H1 (cell line): Measurements from ENCODE around the gene TLNRD1. TPM values are rescaled to one million over a fixed set of nuclear protein-coding genes. Genes with fewer than 3 reads are reported as not detected.

Experiments used
- CTCF ChIA-PET: fragments of 300-600 bp; sonication (Branson Sonifier 250); formaldehyde crosslinking; loops from one replicate; lab custom pipeline; 2021; ENCODE audit not compliant: partially characterized antibody; lab: Charles Lee
- POLR2A ChIA-PET: fragments of 300-600 bp; sonication (Branson Sonifier 250); formaldehyde crosslinking; loops from one replicate; lab custom pipeline; 2021; ENCODE audit warnings: inconsistent platforms; ENCODE audit not compliant: partially characterized antibody; lab: Charles Lee
- DNase-seq, 2 experiments: peaks; one replicate each; pipeline versions ENCODE4 v3.0.0 to v3.0.0-alpha.2; 2010 to 2022; ENCODE audit warnings: low spot score in 2 of 2, low read depth in 1 of 2, mixed read lengths in 1 of 2
- FAIRE-seq: peaks from 2 replicates; lab custom pipeline; 2011; peaks lifted over from hg19 to GRCh38; lab: Jason Lieb, UNC
- H2AFZ ChIP-seq: 2 replicates; pipeline ENCODE4 v1.8.1; 2012; ENCODE audit warnings: low read length, inconsistent platforms
- H2AK5ac ChIP-seq: 2 replicates; pipeline ENCODE4 v1.6.1; 2013; ENCODE audit warnings: low read depth, low read length
- H2BK120ac ChIP-seq: replicated peaks from 2 replicates; pipeline ENCODE3; 2013; ENCODE audit warnings: low read depth, low read length, inconsistent platforms
- H2BK12ac ChIP-seq: 2 replicates; pipeline ENCODE4 v1.6.1; 2013; ENCODE audit warnings: low read depth, low read length
- H2BK15ac ChIP-seq: 2 replicates; pipeline ENCODE4 v1.6.1; 2013; ENCODE audit warnings: low read length
- H2BK20ac ChIP-seq: 2 replicates; pipeline ENCODE4 v1.6.1; 2013; ENCODE audit warnings: low read length
- H2BK5ac ChIP-seq: 2 replicates; pipeline ENCODE4 v1.6.1; 2013; ENCODE audit warnings: low read depth, low read length
- H3K14ac ChIP-seq: 2 replicates; pipeline ENCODE4 v1.6.1; 2013; ENCODE audit warnings: inconsistent platforms; ENCODE audit not compliant: insufficient read length
- H3K18ac ChIP-seq: 2 replicates; pipeline ENCODE4 v1.6.1; 2013; ENCODE audit warnings: low read length; ENCODE audit errors: extremely low read depth
- H3K23ac ChIP-seq: 2 replicates; pipeline ENCODE4 v1.6.1; 2013; ENCODE audit warnings: inconsistent platforms; ENCODE audit not compliant: insufficient read length
- H3K23me2 ChIP-seq: 2 replicates; pipeline ENCODE4 v1.6.1; 2013; ENCODE audit warnings: low read depth, low read length
- H3K27ac ChIP-seq: 2 replicates; pipeline ENCODE4 v1.6.1; 2011; ENCODE audit warnings: low read depth, low read length, inconsistent platforms
- H3K27me3 ChIP-seq, 4 experiments: replicated peaks in 1 of 4; 1 replicate in 1 of 4; 2 replicates in 3 of 4; pipeline versions ENCODE4 v1.6.1 to v1.8.1; 2011 to 2013; ENCODE audit warnings: low read length in 3 of 4, mild to moderate bottlenecking in 3 of 4, inconsistent platforms in 2 of 4, mixed read lengths in 2 of 4, moderate library complexity in 1 of 4; ENCODE audit not compliant: control insufficient read depth in 3 of 4, insufficient read depth in 3 of 4; ENCODE audit errors: extremely low read depth in 1 of 4
- H3K36me3 ChIP-seq, 4 experiments: 2 replicates each; pipeline versions ENCODE4 v1.6.1 to v1.8.1; 2011 to 2013; ENCODE audit warnings: mild to moderate bottlenecking in 4 of 4, low read length in 3 of 4, moderate library complexity in 2 of 4, control low read depth in 1 of 4, inconsistent platforms in 1 of 4; ENCODE audit not compliant: insufficient read depth in 4 of 4, control insufficient read depth in 2 of 4
- H3K4ac ChIP-seq: replicated peaks from 2 replicates; pipeline ENCODE3; 2013; ENCODE audit warnings: low read length, low read depth, mixed read lengths, inconsistent platforms; ENCODE audit not compliant: insufficient read length
- H3K4me1 ChIP-seq, 4 experiments: replicated peaks in 1 of 4; 1 replicate in 1 of 4; 2 replicates in 3 of 4; pipeline versions ENCODE4 v1.6.1 to v1.8.1; 2011 to 2013; ENCODE audit warnings: low read length in 3 of 4, inconsistent platforms in 2 of 4, mixed read lengths in 1 of 4; ENCODE audit not compliant: insufficient read depth in 4 of 4, control insufficient read depth in 3 of 4
- H3K4me2 ChIP-seq, 2 experiments: 2 replicates each; pipeline versions ENCODE4 v1.6.1 to v1.8.1; 2011 to 2013; ENCODE audit warnings: low read depth in 2 of 2, low read length in 2 of 2, control low read depth in 1 of 2, inconsistent platforms in 1 of 2, mild to moderate bottlenecking in 1 of 2; ENCODE audit not compliant: insufficient read depth in 1 of 2
- H3K4me3 ChIP-seq, 4 experiments: fragments of 200-600, 300-600 bp in 1 of 4; sonication (generic), shearing (Covaris generic), sonication (Bioruptor Twin) in 1 of 4; 2 replicates each; pipeline versions ENCODE4 v1.5.1 to v1.8.1; 2011 to 2016; ENCODE audit warnings: low read length in 4 of 4, low read depth in 3 of 4, control low read depth in 2 of 4, inconsistent platforms in 2 of 4, mild to moderate bottlenecking in 2 of 4, mixed read lengths in 1 of 4, moderate library complexity in 1 of 4; ENCODE audit not compliant: insufficient read depth in 2 of 4; ENCODE audit errors: extremely low read depth in 1 of 4
- H3K56ac ChIP-seq: replicated peaks from 2 replicates; pipeline ENCODE3; 2013; ENCODE audit warnings: low read depth, mild to moderate bottlenecking, mixed read lengths, low read length, inconsistent platforms; ENCODE audit not compliant: insufficient read length
- H3K79me1 ChIP-seq: 2 replicates; pipeline ENCODE4 v1.6.1; 2013; ENCODE audit warnings: low read depth, low read length, control low read depth
- H3K79me2 ChIP-seq, 2 experiments: 2 replicates each; pipeline versions ENCODE4 v1.6.1 to v1.8.1; 2012 to 2013; ENCODE audit warnings: low read length in 2 of 2, mild to moderate bottlenecking in 2 of 2, inconsistent platforms in 1 of 2; ENCODE audit not compliant: insufficient read depth in 2 of 2, control insufficient read depth in 1 of 2
- H3K9ac ChIP-seq, 4 experiments: replicated peaks in 1 of 4; 1 replicate in 1 of 4; 2 replicates in 3 of 4; pipeline versions ENCODE4 v1.6.1 to v1.8.1; 2011 to 2013; ENCODE audit warnings: low read depth in 3 of 4, low read length in 3 of 4, control low read depth in 2 of 4, mild to moderate bottlenecking in 2 of 4, moderate library complexity in 2 of 4, inconsistent platforms in 1 of 4; ENCODE audit errors: extremely low read depth in 1 of 4
- H3K9me3 ChIP-seq, 2 experiments: 2 replicates each; pipeline versions ENCODE4 v1.6.1 to v1.8.1; 2012 to 2013; ENCODE audit warnings: mild to moderate bottlenecking in 2 of 2, moderate library complexity in 2 of 2, control low read depth in 1 of 2, inconsistent platforms in 1 of 2, low read depth in 1 of 2, low read length in 1 of 2, mixed read lengths in 1 of 2; ENCODE audit not compliant: insufficient read depth in 2 of 2
- H4K20me1 ChIP-seq, 2 experiments: replicated peaks in 1 of 2; 2 replicates each; pipeline versions ENCODE3 to v1.8.1; 2011 to 2013; ENCODE audit warnings: inconsistent platforms in 2 of 2, low read length in 2 of 2, mild to moderate bottlenecking in 1 of 2; ENCODE audit not compliant: insufficient read depth in 2 of 2, control insufficient read depth in 1 of 2
- H4K5ac ChIP-seq: 2 replicates; pipeline ENCODE4 v1.6.1; 2013; ENCODE audit warnings: low read length, low read depth, mixed read lengths, inconsistent platforms; ENCODE audit not compliant: insufficient read length
- H4K8ac ChIP-seq: 2 replicates; pipeline ENCODE4 v1.8.0; 2013; ENCODE audit warnings: mild to moderate bottlenecking, moderate library complexity, low read length, inconsistent platforms; ENCODE audit not compliant: insufficient read depth; ENCODE audit errors: extremely low read depth
- H4K91ac ChIP-seq: replicated peaks from 2 replicates; pipeline ENCODE3; 2013; ENCODE audit warnings: low read length, mixed read lengths, inconsistent platforms; ENCODE audit not compliant: insufficient read length
- WGBS, 2 experiments: shearing (Covaris generic) in 1 of 2; methylation state at CpG; one replicate each; pipeline versions ENCODE4 v1.1.6 to v1.1.7; 2013 to 2015; ENCODE audit warnings: low lambda C conversion rate in 2 of 2, mixed read lengths in 2 of 2, inconsistent platforms in 1 of 2, low coverage in 1 of 2, missing lambda C conversion rate in 1 of 2; ENCODE audit not compliant: insufficient replicate concordance in 2 of 2, insufficient coverage in 1 of 2, insufficient read length in 1 of 2; ENCODE audit errors: extremely low coverage in 1 of 2, missing lambda C conversion rate in 1 of 2; 5-methylcytosine and 5-hydroxymethylcytosine counted together
- polyA plus RNA-seq, 7 experiments: library from polyadenylated mRNA; depleted of rRNA in 3 of 7; stranded (reverse) in 5 of 7; unstranded in 2 of 7; fragments of >200 nt in 5 of 7; fragments of 200-250 nt in 2 of 7; gene quantifications; 1 replicate in 5 of 7; 2 replicates in 1 of 7; 4 replicates in 1 of 7; pipeline versions ENCODE4 v1.2.1 to v1.2.3, GENCODE V29; 2011 to 2013; ENCODE audit warnings: missing spikeins in 2 of 7, mixed read lengths in 2 of 7
- total RNA-seq: library from RNA; stranded (reverse); fragmentation: NEBNext Ultra II Directional; extraction: Animal tissue kit (Norgen Biotek cat#: 25700); gene quantifications from 2 replicates; pipeline ENCODE4 v1.2.1, GENCODE V29; 2021

The TLNRD1 gene
- total and polyA plus RNA-seq, 2 of the 8 experiments (the other 6 are each of a cell fraction or from before 2014, with no cell fraction given), result 12.2 to 20.5 TPM

DNA sequence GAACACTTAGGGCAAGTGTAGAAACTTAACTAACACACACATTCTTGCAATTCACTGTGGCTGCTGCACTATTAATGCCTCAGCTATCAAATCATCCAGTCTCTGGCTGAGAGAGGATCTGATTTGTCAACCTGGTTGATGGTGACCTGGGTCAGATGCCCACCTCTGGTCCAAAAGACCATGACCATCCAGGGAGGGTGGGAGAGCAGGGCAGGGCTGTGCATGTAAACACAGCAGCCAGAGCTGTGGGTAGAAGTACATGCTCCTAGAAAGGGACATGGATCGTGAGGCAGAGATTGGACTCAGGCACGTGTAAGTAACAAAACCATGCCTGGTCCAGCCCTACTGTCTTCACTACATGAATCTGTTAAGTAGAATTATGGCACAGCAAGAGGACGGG is 28.4 kb upstream of the TLNRD1 start:
- H2BK15ac ChIP-seq, result 0 out of 2 replicates have a peak overlapping the region, but pooled peaks have one; percentile 18
- H3K79me2 ChIP-seq, result peaks cover 0 to 28% of the 10 kb centered on the region in 2 experiments; a peak in 2 of 4 replicates
- POLR2A ChIA-PET, result interaction anchor here (1.4 kb wide), 1 partner anchor 15 kb away, joined by 4 read pairs; no protein-coding TSS in a partner anchor
- no peaks in the 10 kb centered on the region for H3K27me3 ChIP-seq
- H2AFZ ChIP-seq, result no peak overlapping the region
- CTCF ChIA-PET, result interaction anchor here (0.6 to 5.3 kb wide), 6 partner anchors 16 to 516 kb away, joined by 3 to 71 read pairs (median 3); no protein-coding TSS in a partner anchor
- no peak overlapping the region for H3K56ac ChIP-seq
- H3K14ac ChIP-seq, result no peak overlapping the region
- no peak overlapping the region for H2AK5ac ChIP-seq
- H3K36me3 ChIP-seq, result peaks cover 0 to 3% (median 0%) of the 10 kb centered on the region in 4 experiments; a peak in 2 of 8 replicates
- no peak overlapping the region for H2BK120ac ChIP-seq
- H2BK20ac ChIP-seq, result peak overlapping the region; percentile 86; the same call in 1 of the 2 replicates
- no peak for DNase-seq
- H3K23me2 ChIP-seq, result no peaks in the 10 kb centered on the region
- no peak overlapping the region for H4K5ac ChIP-seq
- H3K4ac ChIP-seq, result no peak overlapping the region
- H3K18ac ChIP-seq, result no peak overlapping the region
- H4K20me1 ChIP-seq, result peaks cover 6 to 11% of the 10 kb centered on the region in 2 experiments
- peaks cover 7% of the 10 kb centered on the region for H3K79me1 ChIP-seq
- H2BK12ac ChIP-seq, result no peak overlapping the region
- no peak overlapping the region for H3K23ac ChIP-seq
- no peak overlapping the region for H3K9ac ChIP-seq
- H3K4me3 ChIP-seq, result no peak overlapping the region
- H3K27ac ChIP-seq, result no peak overlapping the region
- FAIRE-seq, result no peak
- no peaks in the 10 kb centered on the region for H3K9me3 ChIP-seq
- H4K8ac ChIP-seq, result no peak overlapping the region
- no peak overlapping the region for H3K4me2 ChIP-seq
- H4K91ac ChIP-seq, result no peak overlapping the region
- 93% methylated on average over 3 of the region's 3 CpGs; no CpG with 5 or more reads in 1 of the 2 experiments for WGBS, 2 experiments
- H3K4me1 ChIP-seq, result peaks cover 10 to 28% (median 14%) of the 10 kb centered on the region in 4 experiments
- H2BK5ac ChIP-seq, result no peak overlapping the region; the same call in 1 of the 2 replicates
